Activated naive CD8-positive, alpha-beta T cell treated with anti-CD3 and anti-CD28 coated beads, Interleukin-2, amount 10 ng/mL, durations not matched to agents 7 days and 5 days (primary cell): ENCODE data around the gene TNFRSF25. TPM values are rescaled to one million over a fixed set of nuclear protein-coding genes. Genes with fewer than 3 reads are reported as not detected.

Source experiments
- ATAC-seq: fragments of 150-1000 bp; cut with Tn5 transposase; one replicate; pipeline ENCODE4 v1.10.0; 2021; ENCODE audit warnings: low read depth, moderate library complexity
- POLR2A ChIA-PET: fragments of 350-600 bp; sonication (Branson Sonifier 250); formaldehyde crosslinking; loops from one replicate; lab custom pipeline; 2021; ENCODE audit warnings: antibody characterized with exemption; lab: Charles Lee
- DNase-seq: peaks from one replicate; pipeline ENCODE4 v3.0.0; 2021
- H3K27ac Mint-ChIP-seq: one replicate; pipeline ENCODE4 v1.8.0; 2022; ENCODE audit warnings: mild to moderate bottlenecking, mixed read lengths
- H3K27me3 Mint-ChIP-seq: one replicate; pipeline ENCODE4 v1.8.0; 2022; ENCODE audit warnings: mild to moderate bottlenecking, moderate library complexity, mixed read lengths
- H3K36me3 Mint-ChIP-seq: one replicate; pipeline ENCODE4 v1.8.0; 2021; ENCODE audit warnings: mild to moderate bottlenecking, mixed read lengths
- H3K4me1 Mint-ChIP-seq: one replicate; pipeline ENCODE4 v1.8.0; 2021; ENCODE audit warnings: mixed read lengths
- H3K4me3 Mint-ChIP-seq: one replicate; pipeline ENCODE4 v1.8.0; 2022; ENCODE audit warnings: mild to moderate bottlenecking, moderate library complexity, mixed read lengths
- H3K9me3 Mint-ChIP-seq: one replicate; pipeline ENCODE4 v1.8.0; 2021; ENCODE audit warnings: mixed read lengths
- total RNA-seq, 2 experiments: library from RNA; stranded (reverse); gene quantifications; one replicate each; pipeline ENCODE4 v1.2.3, GENCODE V29; 2021

The TNFRSF25 gene
- total RNA-seq, 2 experiments from 2014 or later = 137 TPM

DNA sequence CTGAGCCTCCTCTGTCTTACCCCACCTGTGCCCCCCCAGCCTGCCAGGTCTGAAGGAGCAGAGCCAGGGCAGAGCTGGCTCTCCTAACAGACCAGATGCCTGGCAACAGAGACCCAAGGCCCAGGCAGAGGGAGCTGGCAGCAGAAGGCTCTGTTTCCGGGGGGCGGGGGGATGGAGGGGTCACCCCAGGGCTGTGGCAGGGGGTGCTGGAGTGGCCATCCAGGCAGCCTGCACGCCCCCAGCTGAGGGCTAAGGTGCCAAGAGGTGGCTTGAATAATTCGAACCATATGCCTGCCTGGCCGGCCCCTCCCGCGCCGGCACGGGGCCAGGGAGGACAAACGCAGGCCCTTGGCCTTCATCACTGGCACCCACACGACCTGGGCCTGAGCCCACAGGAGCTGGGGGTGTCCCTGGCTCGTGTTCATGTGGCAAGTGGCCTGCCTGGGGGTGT is 41.5 kb upstream of the TNFRSF25 start:
- H3K9me3 Mint-ChIP-seq = no peaks in the 10 kb centered on the region
- ATAC-seq (peak; percentile 8), DNase-seq (no peak)
- H3K27ac Mint-ChIP-seq = no peak overlapping the region
- no peak overlapping the region for H3K4me3 Mint-ChIP-seq
- peaks cover 3% of the 10 kb centered on the region for H3K4me1 Mint-ChIP-seq
- H3K36me3 Mint-ChIP-seq = no peaks in the 10 kb centered on the region
- H3K27me3 Mint-ChIP-seq = no peaks in the 10 kb centered on the region
- POLR2A ChIA-PET = interaction anchor here (0.6 to 0.7 kb wide), 2 partner anchors 9 to 34 kb away, joined by 3 to 6 read pairs; no protein-coding TSS in a partner anchor

DNA sequence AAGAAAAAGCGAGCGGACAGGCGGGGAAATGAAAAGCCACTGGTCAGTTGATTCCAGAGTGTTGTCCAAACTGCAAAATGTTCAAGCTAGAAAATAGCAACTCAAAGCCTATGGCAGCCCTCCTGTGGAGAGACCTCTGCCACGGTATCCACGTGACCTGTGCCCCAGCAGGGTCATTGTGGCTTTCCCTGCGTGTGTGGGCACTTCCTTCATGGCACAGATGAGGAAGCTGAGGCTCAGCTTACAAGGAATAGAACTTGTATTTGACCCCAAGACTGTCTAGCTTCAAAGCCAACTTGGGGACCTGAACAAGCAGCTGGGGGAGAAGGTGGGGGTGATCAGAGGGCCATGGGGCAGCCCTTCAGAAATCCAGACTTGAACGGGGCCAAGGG is 41.1 kb upstream of the TNFRSF25 start:
- H3K36me3 Mint-ChIP-seq = no peaks in the 10 kb centered on the region
- H3K4me3 Mint-ChIP-seq = no peak overlapping the region
- no peak overlapping the region for H3K27ac Mint-ChIP-seq
- peaks cover 3% of the 10 kb centered on the region for H3K4me1 Mint-ChIP-seq
- no peak for DNase-seq
- H3K27me3 Mint-ChIP-seq = no peaks in the 10 kb centered on the region
- H3K9me3 Mint-ChIP-seq = no peaks in the 10 kb centered on the region
- POLR2A ChIA-PET = interaction anchor here (0.7 kb wide), 1 partner anchor 9 kb away, joined by 3 read pairs; no protein-coding TSS in a partner anchor
- ATAC-seq = no peak

DNA sequence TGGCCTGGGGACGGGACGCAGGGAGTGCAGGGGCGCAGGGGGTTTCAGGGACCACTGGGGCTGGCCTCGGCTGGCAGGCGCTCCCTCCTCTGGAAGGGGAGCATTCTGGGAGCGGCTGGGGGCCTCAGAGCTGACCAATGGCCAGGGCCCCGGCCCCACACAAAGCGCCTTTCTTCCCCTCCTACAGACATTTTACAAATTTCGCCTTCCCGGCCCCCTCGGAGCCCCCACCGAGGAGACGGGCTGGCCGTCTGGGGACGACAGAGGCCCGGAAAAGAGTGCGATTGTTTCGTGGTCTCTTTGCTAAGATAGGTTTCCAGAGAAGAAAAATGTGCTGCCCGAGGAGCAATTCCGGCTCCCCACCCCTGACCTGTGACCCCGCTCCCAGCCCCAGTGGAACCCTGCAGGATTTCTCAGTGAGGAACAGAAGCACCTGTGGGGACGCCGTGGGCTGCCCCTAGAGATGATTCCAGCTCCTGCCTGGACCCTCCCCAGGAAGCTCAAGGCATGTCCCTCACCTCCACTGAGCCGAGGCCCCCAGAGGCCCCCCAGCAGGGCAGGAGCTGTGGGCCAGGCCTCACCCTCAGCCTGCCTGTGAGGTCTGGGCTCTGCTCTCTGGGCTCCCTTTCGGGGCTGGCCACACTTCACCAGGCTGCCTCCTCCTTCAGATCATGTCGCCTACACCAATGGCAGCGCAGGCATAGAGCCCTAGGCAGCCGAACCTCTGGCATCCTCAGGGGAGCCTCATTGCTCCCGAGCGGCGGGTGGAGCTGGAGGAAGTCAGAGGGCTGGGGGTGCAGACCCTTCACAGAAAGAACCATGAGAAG is 40.5 kb upstream of the TNFRSF25 start:
- Mint-ChIP-seq H3K27me3 (no peaks in the 10 kb centered on the region), H3K9me3 (no peaks in the 10 kb centered on the region), H3K36me3 (no peaks in the 10 kb centered on the region), H3K4me1 (peaks cover 3% of the 10 kb centered on the region), H3K27ac (no peak overlapping the region), H3K4me3 (no peak overlapping the region)
- DNase-seq (no peak), ATAC-seq (no peak)
- POLR2A ChIA-PET = interaction anchor here (0.7 kb wide), 1 partner anchor 8 kb away, joined by 3 read pairs; no protein-coding TSS in a partner anchor

DNA sequence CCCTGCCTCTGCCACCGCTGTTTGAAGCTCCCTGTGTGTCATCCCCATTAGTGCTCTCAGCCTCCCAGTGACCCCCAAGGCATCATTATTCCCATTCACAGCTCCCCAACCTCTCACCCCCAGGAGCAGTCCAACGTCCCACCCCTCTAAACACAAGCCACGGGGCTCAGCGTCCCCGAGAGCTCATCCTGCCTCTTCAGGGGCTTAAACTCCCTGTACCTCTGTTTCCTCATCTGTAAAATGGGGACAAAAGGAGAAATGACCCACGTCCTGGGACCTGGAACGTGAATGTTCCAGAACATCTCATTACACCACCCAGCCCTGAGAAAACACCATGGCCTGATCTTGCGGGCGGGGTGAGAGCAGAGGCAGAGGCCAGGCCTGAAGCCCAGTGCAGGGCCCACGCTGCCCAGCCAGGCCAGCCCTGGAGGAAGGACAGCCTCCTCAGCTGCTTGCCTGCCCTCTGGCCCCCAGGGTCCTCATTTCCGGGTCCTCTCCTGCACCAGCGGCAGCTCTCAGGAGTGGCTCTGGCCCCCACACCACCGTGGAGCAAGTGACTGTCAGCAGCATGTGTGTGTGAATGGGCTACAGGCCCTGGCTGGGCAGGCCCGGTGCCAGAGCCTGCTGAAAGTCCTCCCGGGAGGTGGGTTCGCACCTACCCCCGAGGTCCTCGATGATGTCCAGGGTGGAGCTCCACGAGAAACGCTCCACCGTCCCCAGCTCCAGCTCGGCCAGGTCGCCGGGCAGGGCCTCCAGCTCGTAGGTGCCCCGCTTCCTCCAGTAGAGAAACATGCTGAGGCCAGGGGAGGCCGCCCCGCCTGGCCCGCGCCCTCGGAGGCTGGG is 39.6 kb upstream of the TNFRSF25 start:
- H3K4me1 Mint-ChIP-seq = peaks cover 3% of the 10 kb centered on the region
- POLR2A ChIA-PET = interaction anchor here (0.6 kb wide), 1 partner anchor 11 kb away, joined by 4 read pairs; no protein-coding TSS in a partner anchor
- no peak for DNase-seq

DNA sequence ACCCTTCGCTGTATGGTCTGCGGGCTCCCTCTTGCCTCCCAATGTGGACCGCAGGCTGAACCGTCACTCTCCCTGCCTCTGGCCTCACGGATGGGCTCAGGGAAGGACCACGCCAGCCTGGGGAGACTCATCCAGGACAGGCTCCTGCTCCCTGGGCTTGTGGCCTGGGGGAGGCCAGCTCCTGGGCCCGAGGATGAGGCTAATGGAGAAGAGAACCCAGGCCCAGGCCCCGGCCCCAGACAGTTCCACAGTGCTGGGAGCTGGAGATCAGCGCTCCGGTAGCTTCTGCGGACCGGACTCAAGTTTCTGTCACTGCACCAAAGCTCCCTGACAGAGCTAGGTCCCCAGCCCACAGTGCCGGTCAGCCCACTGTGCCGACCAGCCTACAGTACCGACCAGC is 38.9 kb upstream of the TNFRSF25 start:
- H3K27ac Mint-ChIP-seq = no peak overlapping the region
- H3K4me3 Mint-ChIP-seq = no peak overlapping the region
- POLR2A ChIA-PET = interaction anchor here (0.6 kb wide), 1 partner anchor 12 kb away, joined by 4 read pairs; no protein-coding TSS in a partner anchor
- no peaks in the 10 kb centered on the region for H3K9me3 Mint-ChIP-seq
- DNase-seq (no peak), ATAC-seq (no peak)
- H3K36me3 Mint-ChIP-seq = no peaks in the 10 kb centered on the region
- peaks cover 3% of the 10 kb centered on the region for H3K4me1 Mint-ChIP-seq
- H3K27me3 Mint-ChIP-seq = peaks cover 4% of the 10 kb centered on the region

More for the DNA sequence above, 39.6 kb upstream of the TNFRSF25 start:
- Mint-ChIP-seq H3K36me3 (no peaks in the 10 kb centered on the region), H3K27ac (no peak overlapping the region), H3K9me3 (no peaks in the 10 kb centered on the region), H3K27me3 (peaks cover 4% of the 10 kb centered on the region), H3K4me3 (no peak overlapping the region)
- ATAC-seq = no peak

DNA sequence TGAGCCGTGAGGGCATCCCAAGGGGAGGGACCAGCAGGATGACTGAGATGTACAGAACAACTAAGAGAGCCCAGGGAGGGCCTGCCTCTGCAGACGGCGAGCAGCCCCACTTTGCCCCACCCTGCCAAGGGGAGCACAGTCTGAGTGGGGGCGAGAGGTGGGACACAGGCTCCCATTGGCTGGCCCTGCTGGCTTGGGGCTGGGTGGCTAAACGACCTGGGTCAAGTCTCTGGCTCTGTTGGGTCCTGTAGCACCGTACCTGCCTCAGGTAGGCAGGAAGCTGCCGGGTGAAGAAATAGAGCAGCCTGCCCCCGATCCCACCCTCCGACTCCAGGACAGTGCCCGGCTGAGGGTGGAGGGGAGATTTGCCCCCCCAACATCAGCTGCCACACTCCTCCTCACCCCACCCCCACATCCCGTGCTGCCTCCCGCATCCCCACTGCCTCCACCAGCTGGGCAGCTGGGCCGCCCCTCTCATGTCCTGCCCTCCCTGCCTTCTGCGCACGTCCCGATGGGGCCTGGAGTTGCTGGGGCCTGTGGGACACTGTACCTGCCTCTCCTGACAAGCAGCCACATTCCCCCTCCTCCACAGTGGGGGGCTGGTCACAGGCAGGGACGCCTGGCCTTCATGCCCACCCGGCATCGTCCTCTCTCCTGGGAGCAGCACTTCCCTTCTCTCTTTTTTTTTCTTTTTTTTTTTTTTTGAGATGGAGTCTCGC is 38.1 kb upstream of the TNFRSF25 start:
- H3K27me3 Mint-ChIP-seq = peaks cover 4% of the 10 kb centered on the region
- ATAC-seq (no peak), DNase-seq (no peak)
- POLR2A ChIA-PET = no interaction called here
- H3K9me3 Mint-ChIP-seq = no peaks in the 10 kb centered on the region
- H3K4me1 Mint-ChIP-seq = peaks cover 3% of the 10 kb centered on the region
- no peaks in the 10 kb centered on the region for H3K36me3 Mint-ChIP-seq
- H3K4me3 Mint-ChIP-seq = no peak overlapping the region
- H3K27ac Mint-ChIP-seq = no peak overlapping the region

DNA sequence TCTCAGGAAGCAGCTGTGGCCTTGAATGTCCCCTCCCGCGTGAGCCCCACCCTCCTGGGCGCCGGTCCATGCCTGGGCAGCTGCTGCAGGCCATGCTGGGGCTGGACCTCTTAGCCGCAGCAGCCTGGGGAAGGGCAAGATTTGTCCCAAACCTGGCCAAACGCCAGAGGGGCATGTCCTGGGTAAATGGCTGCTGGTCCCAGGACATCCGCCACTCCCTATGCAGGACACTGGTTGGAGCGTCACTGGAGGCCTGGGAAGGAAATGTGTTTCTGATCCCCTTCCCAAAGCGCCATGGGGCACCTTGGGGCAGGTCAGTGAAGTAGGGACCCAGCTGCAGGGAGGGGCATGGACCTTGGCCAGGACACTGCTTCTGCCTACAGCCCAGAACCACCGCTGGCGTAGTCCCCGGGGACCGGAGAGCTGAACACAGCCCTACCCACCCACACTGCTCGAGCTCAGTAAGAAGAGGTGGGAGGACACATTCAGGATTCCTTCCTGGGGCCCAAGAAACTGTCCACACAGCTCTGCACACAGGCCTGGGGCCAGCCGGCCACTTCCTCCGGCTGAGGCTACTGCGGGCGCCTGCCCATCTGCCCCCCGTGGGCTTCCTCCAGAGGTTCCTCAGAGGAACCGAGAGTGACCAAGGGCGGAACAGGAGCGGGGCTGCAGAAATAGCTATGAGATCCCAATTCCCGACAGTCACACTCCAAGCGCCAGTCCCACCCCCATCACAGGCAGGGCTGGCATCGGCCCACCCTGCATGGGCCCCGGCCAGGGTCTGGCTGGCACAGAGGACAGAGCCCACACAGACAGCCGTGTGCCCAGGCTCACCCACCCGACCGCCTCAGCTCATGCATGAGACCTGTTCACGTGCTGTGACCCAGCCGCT is 36.3 kb upstream of the TNFRSF25 start:
- POLR2A ChIA-PET = interaction anchor here (0.8 kb wide), 1 partner anchor 199 kb away, joined by 4 read pairs; the partner anchor contains the start of gene DNAJC11
- DNase-seq (no peak), ATAC-seq (no peak)
- Mint-ChIP-seq H3K9me3 (no peaks in the 10 kb centered on the region), H3K4me3 (no peak overlapping the region), H3K36me3 (no peaks in the 10 kb centered on the region), H3K27ac (no peak overlapping the region), H3K4me1 (peaks cover 8% of the 10 kb centered on the region), H3K27me3 (peaks cover 11% of the 10 kb centered on the region)

DNA sequence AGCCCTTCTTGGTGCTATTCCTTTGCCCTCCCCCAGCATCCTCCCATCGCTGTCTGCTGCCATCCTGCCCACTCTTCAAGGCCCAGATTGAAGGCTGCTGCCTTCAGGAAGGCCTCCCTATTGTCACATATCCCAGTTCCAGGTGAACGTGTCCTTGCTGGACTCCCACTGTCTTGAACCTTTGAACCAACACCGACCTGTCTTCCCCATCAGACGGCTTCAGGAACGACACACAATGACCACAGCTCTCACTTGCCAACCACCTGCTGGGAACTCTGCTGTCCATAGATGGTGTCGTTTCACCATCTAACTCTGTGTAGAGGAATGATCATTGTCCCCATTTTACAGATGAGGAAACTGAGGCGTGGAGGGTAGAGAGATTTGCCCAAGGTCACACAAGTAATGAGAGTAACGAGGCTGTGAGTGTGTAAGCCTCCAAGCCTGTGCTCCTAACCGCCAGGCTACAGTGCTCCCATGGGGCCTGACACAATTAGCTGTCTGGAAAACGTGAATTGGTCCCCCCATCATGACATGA is 35.4 kb upstream of the TNFRSF25 start:
- H3K4me3 Mint-ChIP-seq = no peak overlapping the region
- peaks cover 5% of the 10 kb centered on the region for H3K4me1 Mint-ChIP-seq
- H3K27ac Mint-ChIP-seq = no peak overlapping the region
- ATAC-seq = no peak
- H3K27me3 Mint-ChIP-seq = peaks cover 16% of the 10 kb centered on the region
- no peaks in the 10 kb centered on the region for H3K36me3 Mint-ChIP-seq
- POLR2A ChIA-PET = no interaction called here
- DNase-seq = no peak
- H3K9me3 Mint-ChIP-seq = no peaks in the 10 kb centered on the region

DNA sequence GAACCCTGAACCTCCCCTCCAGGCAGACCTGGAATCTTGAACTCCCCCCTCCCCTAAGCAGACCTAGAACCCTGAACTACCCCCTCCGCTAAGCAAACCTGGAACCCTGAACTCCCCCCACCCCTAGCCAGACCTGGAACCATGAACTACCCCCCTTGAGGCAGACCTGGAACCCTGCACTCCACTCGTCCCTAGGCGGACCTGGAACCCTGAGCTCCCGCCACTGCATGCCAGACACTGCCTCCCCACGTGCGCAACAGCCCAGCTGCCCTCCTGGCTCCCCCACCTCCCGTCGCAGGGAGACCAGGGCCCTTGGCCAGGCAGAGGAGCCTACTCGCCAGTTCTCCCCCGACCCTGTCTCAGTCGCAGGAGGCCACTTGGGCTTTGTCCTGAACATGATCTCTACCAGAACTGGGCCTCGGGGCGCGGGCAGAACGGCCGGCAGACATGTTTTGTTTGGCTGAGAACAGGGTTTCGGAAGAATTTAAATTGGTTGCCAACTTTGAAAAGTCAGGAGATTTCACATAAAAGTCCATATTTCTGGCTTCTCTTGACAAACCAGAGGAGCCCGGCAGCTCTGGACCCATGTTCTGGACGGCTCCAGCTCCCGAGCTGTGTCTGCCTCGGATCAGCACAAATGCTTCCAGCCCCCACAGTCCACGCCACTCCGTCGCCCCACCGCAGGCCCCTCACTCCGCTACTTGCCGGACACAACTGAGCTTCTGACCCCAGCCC is 34.7 kb upstream of the TNFRSF25 start:
- no peaks in the 10 kb centered on the region for H3K9me3 Mint-ChIP-seq
- no peak for DNase-seq
- peaks cover 20% of the 10 kb centered on the region for H3K27me3 Mint-ChIP-seq
- H3K27ac Mint-ChIP-seq = no peak overlapping the region
- H3K36me3 Mint-ChIP-seq = no peaks in the 10 kb centered on the region
- POLR2A ChIA-PET = no interaction called here
- H3K4me1 Mint-ChIP-seq = peaks cover 9% of the 10 kb centered on the region
- no peak overlapping the region for H3K4me3 Mint-ChIP-seq
- no peak for ATAC-seq

DNA sequence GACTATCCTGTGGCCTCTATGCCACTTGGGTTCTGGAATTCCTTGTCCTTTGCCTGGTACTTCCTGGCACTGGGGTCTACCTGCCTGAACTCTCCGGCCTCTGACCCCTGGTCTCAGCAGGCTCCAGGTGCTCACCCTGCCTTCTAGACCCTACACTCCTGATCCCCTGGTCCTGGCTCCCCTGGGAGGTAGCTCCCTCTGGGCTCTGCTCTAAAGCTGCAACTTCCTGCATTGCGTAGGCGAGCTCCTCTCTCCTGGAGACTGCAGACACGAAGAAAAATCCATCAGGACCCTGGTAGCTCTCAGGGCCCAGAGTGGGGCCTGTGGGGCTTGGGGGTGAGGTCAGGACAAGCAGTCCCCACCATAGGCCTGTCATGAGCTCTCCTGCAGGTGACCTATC is 33.3 kb upstream of the TNFRSF25 start:
- H3K27me3 Mint-ChIP-seq = peaks cover 20% of the 10 kb centered on the region
- H3K9me3 Mint-ChIP-seq = no peaks in the 10 kb centered on the region
- no peaks in the 10 kb centered on the region for H3K36me3 Mint-ChIP-seq
- DNase-seq = no peak
- no peak overlapping the region for H3K4me3 Mint-ChIP-seq
- ATAC-seq = no peak
- no peak overlapping the region for H3K27ac Mint-ChIP-seq
- peaks cover 11% of the 10 kb centered on the region for H3K4me1 Mint-ChIP-seq
- POLR2A ChIA-PET = interaction anchor here (0.6 to 1.6 kb wide), 2 partner anchors 9 to 125 kb away, joined by 3 to 7 read pairs; no protein-coding TSS in a partner anchor

DNA sequence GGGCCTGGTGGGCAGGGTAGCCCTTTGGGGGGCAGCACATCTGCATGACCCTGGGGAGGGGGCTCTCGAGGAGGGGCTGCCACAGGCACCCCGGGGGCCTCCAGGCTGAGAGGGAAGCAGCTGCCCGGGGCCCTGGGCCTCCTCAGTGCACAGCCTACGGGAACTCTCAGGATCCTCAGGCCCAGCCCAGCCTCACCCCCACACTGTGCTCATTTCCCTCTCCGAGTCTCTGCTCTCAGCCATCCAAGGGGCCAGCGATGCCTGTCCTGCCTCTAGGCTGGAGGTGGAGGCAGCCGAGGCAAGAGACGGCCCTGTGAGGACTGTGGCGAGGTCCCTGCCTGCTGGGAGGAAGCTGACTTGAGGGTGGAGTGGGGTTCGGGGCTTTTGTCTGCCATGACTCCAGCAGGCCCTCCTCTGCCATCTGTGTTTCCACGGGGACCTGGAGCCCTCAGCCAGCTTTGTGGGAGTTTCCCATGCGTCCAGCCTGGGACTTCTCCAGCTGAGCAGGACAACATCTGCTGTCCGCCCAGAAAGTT is 32.7 kb upstream of the TNFRSF25 start:
- POLR2A ChIA-PET = interaction anchor here (1.3 to 1.6 kb wide), 2 partner anchors 8 kb away, joined by 3 to 7 read pairs; no protein-coding TSS in a partner anchor
- Mint-ChIP-seq H3K36me3 (no peaks in the 10 kb centered on the region), H3K27ac (no peak overlapping the region), H3K27me3 (peaks cover 20% of the 10 kb centered on the region), H3K4me1 (peaks cover 11% of the 10 kb centered on the region), H3K9me3 (no peaks in the 10 kb centered on the region), H3K4me3 (no peak overlapping the region)
- DNase-seq = no peak
- ATAC-seq = no peak
